Right lobe of liver (tissue), 6 donors: ENCODE measurements around the gene GP5. TPM values are rescaled to one million over a fixed set of nuclear protein-coding genes. Genes with fewer than 3 reads are reported as not detected.
A peak's percentile ranks its signal among the peaks of the same experiment; 100 is the strongest.

ENCODE experiments used
- ATAC-seq, 4 donors: fragments of 200-7000 bp; cut with Tn5 transposase; one replicate each; pipeline ENCODE4 v1.9.1; 2020; ENCODE audit warnings: mild to moderate bottlenecking in 4 of 4, moderate library complexity in 4 of 4
- DNase-seq, 3 donors: peaks; one replicate each; pipeline ENCODE4 v3.0.0-alpha.2; 2020
- H3K27ac ChIP-seq, 3 donors: fragments of 200-600 bp; one replicate each; pipeline ENCODE4 v1.8.0; 2022
- H3K27me3 ChIP-seq, 2 donors: fragments of 200-600 bp; one replicate each; pipeline ENCODE4 v1.8.0; 2022
- H3K36me3 ChIP-seq, 4 donors: fragments of 200-600 bp; sonication (generic) in 1 of 4; one replicate each; pipeline versions ENCODE4 v1.5.1 to v1.8.0; 2017 to 2022; ENCODE audit warnings: control low read depth in 1 of 4
- H3K4me1 ChIP-seq, 4 donors: fragments of 200-600 bp; sonication (generic) in 1 of 4; one replicate each; pipeline versions ENCODE4 v1.5.1 to v1.8.0; 2017 to 2022; ENCODE audit warnings: control low read depth in 1 of 4
- H3K4me3 ChIP-seq, 3 donors: fragments of 200-600 bp; one replicate each; pipeline ENCODE4 v1.8.0; 2022
- H3K9me3 ChIP-seq, 4 donors: fragments of 200-600 bp; sonication (generic) in 1 of 4; one replicate each; pipeline versions ENCODE4 v1.5.1 to v1.8.0; 2017 to 2022; ENCODE audit warnings: control low read depth in 1 of 4
- POLR2A ChIP-seq: fragments of 450-650 bp; IDR thresholded peaks from one replicate; pipeline ENCODE4 v1.6.1; 2017; ENCODE audit warnings: antibody characterized with exemption, mild to moderate bottlenecking
- WGBS: methylation state at CpG from one replicate; pipeline ENCODE4 v1.1.6; 2018; ENCODE audit warnings: low coverage, low lambda C conversion rate; ENCODE audit not compliant: insufficient coverage; ENCODE audit errors: missing lambda C conversion rate; 5-methylcytosine and 5-hydroxymethylcytosine counted together
- intact Hi-C, 2 donors: fragments of 100-400 bp; cut with DNase I; formaldehyde crosslinking; loops; one replicate each; pipeline versions ENCODE4 v1.11.2 to v1.14.1; 2022
- total RNA-seq, 6 experiments: library from RNA; depleted of rRNA in 2 of 6; stranded (reverse); fragments of >200 nt in 2 of 6; fragmentation: NEBNext Ultra II Directional in 3 of 6; extraction: Animal tissue kit (Norgen Biotek cat#: 25700) in 3 of 6; gene quantifications; one replicate each; pipeline versions ENCODE4 v1.1.0 to v1.2.4, GENCODE V29; 2016 to 2023
- TF ChIP-seq, protein P1 (sequence below), 4 donors: fragments of 200-600 bp in 3 of 4; fragments of 450-650 bp in 1 of 4; IDR thresholded peaks; one replicate each; pipeline versions ENCODE4 v1.5.1 to v1.8.0; 2016 to 2022; ENCODE audit warnings: antibody characterized with exemption in 4 of 4, mild to moderate bottlenecking in 2 of 4
- donor health status: DM: no; HTN: yes; CAD: no.
- donor health status: DM: no; HTN: no; CAD: no.
- donor health status: DM: no; HTN: no; CAD: no.
- donor health status: DM: no; HTN: yes; CAD: no.
- donor health status: DM: no; HTN: yes; CAD: no.

Gene GP5
- total RNA-seq, 6 experiments from 2014 or later = 0.07 to 0.23 (median 0.16) TPM; not detected in 2

DNA sequence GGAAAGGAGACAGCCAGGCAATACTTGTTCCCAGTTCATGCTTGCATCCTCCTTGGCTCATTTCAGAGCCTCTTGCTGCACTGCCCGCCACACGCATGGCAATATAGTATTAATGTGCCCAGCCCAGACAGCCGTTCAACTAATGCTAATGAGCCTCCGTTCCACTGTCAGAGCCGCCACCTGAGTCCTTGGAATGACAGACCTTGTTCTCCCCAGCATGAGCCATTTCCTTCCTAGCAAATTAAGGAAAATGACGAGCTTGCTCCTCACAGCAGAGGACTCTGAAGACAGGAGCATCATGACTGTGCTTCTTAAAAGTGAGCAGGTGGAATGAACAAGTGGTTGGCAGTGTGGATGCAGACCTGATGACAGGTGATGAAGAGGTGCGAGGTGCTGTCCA lies 18.7 kb downstream of the GP5 start:
- H3K4me1 ChIP-seq = no peaks in the 10 kb centered on the region
- 44% methylated on average over 1 of the region's 7 CpGs for WGBS
- H3K27ac ChIP-seq = no peak overlapping the region
- no peaks in the 10 kb centered on the region for H3K36me3 ChIP-seq
- ATAC-seq = no peak
- no peak overlapping the region for H3K4me3 ChIP-seq
- peak in 1 of 3 donors; percentile 9 for DNase-seq
- H3K27me3 ChIP-seq = no peaks in the 10 kb centered on the region
- no peaks in the 10 kb centered on the region for H3K9me3 ChIP-seq
- intact Hi-C loops = no loop called here
- TF ChIP-seq POLR2A = no peak
- TF ChIP-seq, protein P1, sequence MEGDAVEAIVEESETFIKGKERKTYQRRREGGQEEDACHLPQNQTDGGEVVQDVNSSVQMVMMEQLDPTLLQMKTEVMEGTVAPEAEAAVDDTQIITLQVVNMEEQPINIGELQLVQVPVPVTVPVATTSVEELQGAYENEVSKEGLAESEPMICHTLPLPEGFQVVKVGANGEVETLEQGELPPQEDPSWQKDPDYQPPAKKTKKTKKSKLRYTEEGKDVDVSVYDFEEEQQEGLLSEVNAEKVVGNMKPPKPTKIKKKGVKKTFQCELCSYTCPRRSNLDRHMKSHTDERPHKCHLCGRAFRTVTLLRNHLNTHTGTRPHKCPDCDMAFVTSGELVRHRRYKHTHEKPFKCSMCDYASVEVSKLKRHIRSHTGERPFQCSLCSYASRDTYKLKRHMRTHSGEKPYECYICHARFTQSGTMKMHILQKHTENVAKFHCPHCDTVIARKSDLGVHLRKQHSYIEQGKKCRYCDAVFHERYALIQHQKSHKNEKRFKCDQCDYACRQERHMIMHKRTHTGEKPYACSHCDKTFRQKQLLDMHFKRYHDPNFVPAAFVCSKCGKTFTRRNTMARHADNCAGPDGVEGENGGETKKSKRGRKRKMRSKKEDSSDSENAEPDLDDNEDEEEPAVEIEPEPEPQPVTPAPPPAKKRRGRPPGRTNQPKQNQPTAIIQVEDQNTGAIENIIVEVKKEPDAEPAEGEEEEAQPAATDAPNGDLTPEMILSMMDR (IDR thresholded peaks at IDR 0.05) = no peak

DNA sequence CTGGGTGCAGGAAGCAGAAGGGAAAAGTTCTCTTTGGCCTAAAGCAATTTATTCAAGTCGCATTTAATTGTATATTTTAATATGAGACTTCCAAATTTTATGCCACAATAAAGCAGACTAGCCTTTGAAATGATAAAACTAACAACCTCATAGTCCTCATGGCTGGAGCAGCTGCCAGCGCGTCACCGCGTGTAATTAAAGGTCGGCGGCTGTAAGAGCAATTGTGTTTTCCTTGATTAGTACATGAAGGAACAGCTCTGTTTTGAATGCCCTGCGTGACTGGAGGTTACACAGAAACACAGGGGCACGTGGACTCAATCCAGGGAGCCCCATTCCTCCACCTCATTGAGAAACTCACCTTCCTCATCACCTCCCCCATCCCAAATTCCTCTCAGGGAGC lies 19.4 kb downstream of the GP5 start:
- Histone ChIP-seq H3K4me3 (no peak overlapping the region), H3K36me3 (no peaks in the 10 kb centered on the region), H3K27ac (no peak overlapping the region), H3K4me1 (no peaks in the 10 kb centered on the region), H3K27me3 (no peaks in the 10 kb centered on the region), H3K9me3 (no peaks in the 10 kb centered on the region)
- DNase-seq = peak in 1 of 3 donors; percentile 15
- intact Hi-C loops = no loop called here
- no peak for TF ChIP-seq POLR2A
- TF ChIP-seq, protein P1 (IDR thresholded peaks at IDR 0.05) = no peak
- 79% methylated on average over 9 of the region's 9 CpGs for WGBS
- ATAC-seq = no peak

DNA sequence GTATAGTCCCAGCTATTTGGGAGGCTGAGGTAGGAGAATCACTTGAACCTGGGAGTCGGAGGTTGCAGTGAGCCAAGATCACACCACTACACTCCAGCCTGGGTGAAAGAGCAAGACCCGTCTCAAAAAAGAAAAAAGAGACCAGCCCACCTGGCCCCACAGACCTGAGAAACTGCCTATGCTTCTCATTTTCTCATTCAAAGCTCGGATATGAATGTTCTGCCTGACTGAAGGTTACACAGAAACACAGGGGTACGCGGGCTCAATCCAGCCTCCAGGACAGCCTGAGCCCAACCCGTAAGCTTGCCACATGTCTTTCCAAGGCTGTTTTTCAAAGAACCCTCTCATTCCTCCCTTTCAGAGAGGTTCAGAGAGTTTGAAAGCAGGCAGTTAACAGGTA lies 19.8 kb downstream of the GP5 start:
- TF ChIP-seq, protein P1 (IDR thresholded peaks at IDR 0.05) = no peak
- no peak for TF ChIP-seq POLR2A

DNA sequence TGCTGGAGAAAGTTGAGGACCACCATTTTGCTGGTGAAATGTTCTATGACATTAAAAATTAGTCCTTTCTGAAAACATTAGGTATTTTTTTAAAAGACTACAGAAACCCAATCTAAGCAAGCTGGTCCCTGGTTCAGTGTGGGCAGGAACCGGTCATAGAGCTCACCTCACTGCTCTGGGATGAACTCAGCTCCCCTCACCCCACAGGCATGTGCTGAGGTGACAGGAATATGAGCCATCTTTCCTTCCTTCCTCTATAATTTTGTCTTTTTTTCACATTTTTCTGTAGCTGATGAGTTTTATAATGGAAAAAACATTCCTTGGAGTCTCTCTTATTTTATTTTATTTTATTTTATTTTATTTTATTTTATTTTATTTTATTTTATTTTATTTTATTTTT lies 21.4 kb downstream of the GP5 start:
- DNase-seq (peak in 1 of 3 donors; percentile 17), ATAC-seq (no peak)
- TF ChIP-seq, protein P1 (IDR thresholded peaks at IDR 0.05) = no peak
- no peak for TF ChIP-seq POLR2A
- H3K4me3 ChIP-seq = no peak overlapping the region
- intact Hi-C loops = no loop called here
- H3K4me1 ChIP-seq = no peaks in the 10 kb centered on the region
- 78% methylated on average over 1 of the region's 1 CpG for WGBS
- H3K27ac ChIP-seq = no peak overlapping the region
- H3K9me3 ChIP-seq = no peaks in the 10 kb centered on the region
- no peaks in the 10 kb centered on the region for H3K36me3 ChIP-seq
- H3K27me3 ChIP-seq = no peaks in the 10 kb centered on the region

More for the DNA sequence above, 19.8 kb downstream of the GP5 start:
- ATAC-seq (no peak), DNase-seq (no peak)
- 76% methylated on average over 4 of the region's 6 CpGs for WGBS
- no peak overlapping the region for H3K4me3 ChIP-seq
- intact Hi-C loops = no loop called here
- H3K27me3 ChIP-seq = no peaks in the 10 kb centered on the region
- H3K36me3 ChIP-seq = no peaks in the 10 kb centered on the region
- H3K4me1 ChIP-seq = no peaks in the 10 kb centered on the region
- H3K27ac ChIP-seq = no peak overlapping the region
- H3K9me3 ChIP-seq = no peaks in the 10 kb centered on the region

DNA sequence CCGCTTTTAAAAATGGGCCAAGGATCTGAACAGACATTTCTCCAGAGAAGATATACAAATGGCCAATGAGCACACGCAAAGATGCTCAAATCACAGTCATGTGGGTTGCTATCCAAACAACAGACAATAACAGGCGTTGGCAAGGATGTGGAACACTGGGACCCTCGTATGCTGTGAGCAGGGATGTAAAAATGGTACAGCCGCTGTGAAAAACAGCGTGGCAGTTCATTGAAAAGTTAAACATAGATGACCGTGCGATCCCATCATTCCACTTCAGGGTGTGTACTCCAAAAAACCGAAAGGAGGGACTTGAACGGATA lies 22.9 kb downstream of the GP5 start:
- no peak overlapping the region for H3K27ac ChIP-seq
- TF ChIP-seq, protein P1 (IDR thresholded peaks at IDR 0.05) = no peak
- no peak for TF ChIP-seq POLR2A
- no peaks in the 10 kb centered on the region for H3K4me1 ChIP-seq
- DNase-seq = no peak
- no peak overlapping the region for H3K4me3 ChIP-seq
- no peak for ATAC-seq
- H3K27me3 ChIP-seq = no peaks in the 10 kb centered on the region
- no peaks in the 10 kb centered on the region for H3K9me3 ChIP-seq
- 69% methylated on average over 4 of the region's 10 CpGs for WGBS
- intact Hi-C loops = no loop called here
- no peaks in the 10 kb centered on the region for H3K36me3 ChIP-seq
